ENCODE measurements around the gene PPP2R5D.

Gene PPP2R5D

GRCh38 chr6:42962096-42962495, 22.3 kb upstream of the PPP2R5D start:
- H3K36me3 ChIP-seq (ENCODE audit: control insufficient read depth, insufficient read depth, low read length), result peaks cover 16% of the 10 kb centered on the region
- no peak overlapping the region for H3K4me3 ChIP-seq (replicated peaks; ENCODE audit: low read depth, low read length)
- DNase-seq (ENCODE audit: extremely low read depth, insufficient read length), result no peak
- H3K27me3 ChIP-seq (replicated peaks; ENCODE audit: control insufficient read depth, insufficient read depth, low read length), result no peaks in the 10 kb centered on the region
- TF ChIP-seq, protein P1, sequence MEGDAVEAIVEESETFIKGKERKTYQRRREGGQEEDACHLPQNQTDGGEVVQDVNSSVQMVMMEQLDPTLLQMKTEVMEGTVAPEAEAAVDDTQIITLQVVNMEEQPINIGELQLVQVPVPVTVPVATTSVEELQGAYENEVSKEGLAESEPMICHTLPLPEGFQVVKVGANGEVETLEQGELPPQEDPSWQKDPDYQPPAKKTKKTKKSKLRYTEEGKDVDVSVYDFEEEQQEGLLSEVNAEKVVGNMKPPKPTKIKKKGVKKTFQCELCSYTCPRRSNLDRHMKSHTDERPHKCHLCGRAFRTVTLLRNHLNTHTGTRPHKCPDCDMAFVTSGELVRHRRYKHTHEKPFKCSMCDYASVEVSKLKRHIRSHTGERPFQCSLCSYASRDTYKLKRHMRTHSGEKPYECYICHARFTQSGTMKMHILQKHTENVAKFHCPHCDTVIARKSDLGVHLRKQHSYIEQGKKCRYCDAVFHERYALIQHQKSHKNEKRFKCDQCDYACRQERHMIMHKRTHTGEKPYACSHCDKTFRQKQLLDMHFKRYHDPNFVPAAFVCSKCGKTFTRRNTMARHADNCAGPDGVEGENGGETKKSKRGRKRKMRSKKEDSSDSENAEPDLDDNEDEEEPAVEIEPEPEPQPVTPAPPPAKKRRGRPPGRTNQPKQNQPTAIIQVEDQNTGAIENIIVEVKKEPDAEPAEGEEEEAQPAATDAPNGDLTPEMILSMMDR (IDR thresholded peaks at IDR 0.05; ENCODE audit: insufficient read depth, low read length, poor library complexity, severe bottlenecking), result no peak

DNA sequence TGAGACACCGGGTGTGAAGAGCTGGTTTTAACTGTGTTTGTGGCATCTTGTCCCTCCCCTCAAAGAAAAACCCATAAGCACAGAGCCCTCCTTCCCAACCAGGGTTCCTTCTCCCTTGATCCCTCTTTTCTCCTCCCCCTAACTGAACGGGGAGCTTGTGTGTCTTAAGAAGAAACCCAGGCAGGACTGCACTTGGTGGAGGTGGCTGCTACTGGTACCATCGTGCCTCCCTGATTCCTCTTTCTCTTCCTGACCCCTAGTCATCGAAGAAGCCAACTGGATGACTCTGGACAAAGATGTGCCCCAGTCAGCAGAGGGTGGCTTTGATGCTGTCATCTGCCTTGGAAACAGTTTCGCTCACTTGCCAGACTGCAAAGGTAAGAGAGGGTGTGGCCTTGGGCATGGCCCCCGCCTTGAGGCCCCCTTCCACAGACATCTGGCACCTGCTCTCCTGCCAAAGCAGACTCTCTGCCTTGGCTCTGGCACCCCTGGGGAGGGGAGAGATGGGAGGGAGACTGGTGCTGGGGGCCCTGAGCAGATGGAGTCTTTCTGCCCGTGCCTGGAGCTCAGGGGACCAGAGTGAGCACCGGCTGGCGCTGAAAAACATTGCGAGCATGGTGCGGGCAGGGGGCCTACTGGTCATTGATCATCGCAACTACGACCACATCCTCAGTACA, 21.7 kb upstream of the PPP2R5D start:
- Histone ChIP-seq H3K36me3 (ENCODE audit: control insufficient read depth, insufficient read depth, low read length) (peaks cover 19% of the 10 kb centered on the region), H3K27me3 (replicated peaks; ENCODE audit: control insufficient read depth, insufficient read depth, low read length) (no peaks in the 10 kb centered on the region)
- TF ChIP-seq, protein P1 (IDR thresholded peaks at IDR 0.05; ENCODE audit: insufficient read depth, low read length, poor library complexity, severe bottlenecking), result no peak

DNA sequence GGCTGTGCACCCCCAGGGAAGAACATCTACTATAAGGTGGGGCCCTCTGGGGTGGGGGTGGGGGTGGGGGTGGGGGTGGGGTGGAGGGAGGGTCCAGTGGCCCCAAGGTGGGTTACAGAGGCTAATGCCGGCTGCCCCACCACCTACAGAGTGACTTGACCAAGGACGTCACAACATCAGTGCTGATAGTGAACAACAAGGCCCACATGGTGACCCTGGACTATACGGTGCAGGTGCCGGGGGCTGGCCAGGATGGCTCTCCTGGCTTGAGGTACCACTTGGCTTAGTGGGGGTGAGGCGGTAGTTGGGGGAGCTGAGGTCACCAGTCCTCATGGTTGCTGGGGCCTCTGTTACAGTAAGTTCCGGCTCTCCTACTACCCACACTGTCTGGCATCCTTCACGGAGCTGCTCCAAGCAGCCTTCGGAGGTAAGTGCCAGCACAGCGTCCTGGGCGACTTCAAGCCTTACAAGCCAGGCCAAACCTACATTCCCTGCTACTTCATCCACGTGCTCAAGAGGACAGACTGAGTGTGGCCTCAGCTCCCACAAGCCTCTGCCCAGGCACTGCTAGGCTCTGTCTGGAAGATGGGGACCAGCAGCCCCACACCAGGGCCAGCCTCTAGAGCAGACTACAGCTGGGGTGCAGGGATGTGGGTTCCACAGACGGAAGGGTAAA, 21.1 kb upstream of the PPP2R5D start:
- no peak for DNase-seq (ENCODE audit: extremely low read depth, insufficient read length)
- no peaks in the 10 kb centered on the region for H3K27me3 ChIP-seq (replicated peaks; ENCODE audit: control insufficient read depth, insufficient read depth, low read length)
- H3K4me3 ChIP-seq (replicated peaks; ENCODE audit: low read depth, low read length), result no peak overlapping the region
- peaks cover 19% of the 10 kb centered on the region for H3K36me3 ChIP-seq (ENCODE audit: control insufficient read depth, insufficient read depth, low read length)
- TF ChIP-seq, protein P1 (IDR thresholded peaks at IDR 0.05; ENCODE audit: insufficient read depth, low read length, poor library complexity, severe bottlenecking), result no peak

More for the DNA sequence above, 21.7 kb upstream of the PPP2R5D start:
- DNase-seq (ENCODE audit: extremely low read depth, insufficient read length), result no peak
- H3K4me3 ChIP-seq (replicated peaks; ENCODE audit: low read depth, low read length), result no peak overlapping the region

- no peak for DNase-seq (ENCODE audit: extremely low read depth, insufficient read length)
- Histone ChIP-seq H3K36me3 (ENCODE audit: control insufficient read depth, insufficient read depth, low read length) (peaks cover 22% of the 10 kb centered on the region), H3K4me3 (replicated peaks; ENCODE audit: low read depth, low read length) (no peak overlapping the region), H3K27me3 (replicated peaks; ENCODE audit: control insufficient read depth, insufficient read depth, low read length) (no peaks in the 10 kb centered on the region)
- TF ChIP-seq, protein P1 (IDR thresholded peaks at IDR 0.05; ENCODE audit: insufficient read depth, low read length, poor library complexity, severe bottlenecking), result peak; percentile 31
Observed at GRCh38 chr6:42963855-42964605, 20.3 kb upstream of the PPP2R5D start.

DNA sequence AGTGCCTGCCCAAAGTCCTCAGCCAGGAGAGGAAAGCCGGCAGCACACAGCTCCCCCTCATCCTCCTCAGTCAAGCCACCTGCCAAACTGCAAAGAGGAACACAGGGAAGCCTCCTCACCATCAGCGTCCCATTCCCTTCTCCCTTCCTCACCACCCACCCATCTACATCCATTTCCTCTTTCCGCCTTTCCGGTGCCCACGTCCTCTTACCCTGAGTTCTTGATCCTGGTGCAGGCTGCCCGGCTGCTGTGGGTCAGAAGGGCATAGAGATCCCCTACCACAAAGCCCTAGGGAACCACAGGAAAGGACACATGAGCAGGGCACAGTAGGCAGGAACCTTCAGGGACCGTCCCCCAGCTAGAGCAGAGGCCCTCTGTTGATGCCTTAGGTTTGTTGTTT, 17.8 kb upstream of the PPP2R5D start:
- Histone ChIP-seq H3K36me3 (ENCODE audit: control insufficient read depth, insufficient read depth, low read length) (peaks cover 23% of the 10 kb centered on the region), H3K27me3 (replicated peaks; ENCODE audit: control insufficient read depth, insufficient read depth, low read length) (no peaks in the 10 kb centered on the region), H3K4me3 (replicated peaks; ENCODE audit: low read depth, low read length) (no peak overlapping the region)
- TF ChIP-seq, protein P1 (IDR thresholded peaks at IDR 0.05; ENCODE audit: insufficient read depth, low read length, poor library complexity, severe bottlenecking), result no peak
- DNase-seq (ENCODE audit: extremely low read depth, insufficient read length), result no peak

Data from GM06990 (cell line).